HT-29 (cell line): Measurements from ENCODE around the gene TAOK1. TPM values are rescaled to one million over a fixed set of nuclear protein-coding genes. Genes with fewer than 3 reads are reported as not detected.

Source experiments
- DNase-seq: peaks from one replicate; pipeline ENCODE4 v3.0.0-alpha.2; 2015; ENCODE audit warnings: low spot score
- total RNA-seq: library from RNA; depleted of rRNA; stranded (reverse); fragments of >200 nt; shearing (Covaris generic); gene quantifications from 2 replicates; pipeline ENCODE4 v1.2.3, GENCODE V29; 2014

The TAOK1 gene
- total RNA-seq, 1 experiment from 2014 or later, result 25.9 TPM

DNA sequence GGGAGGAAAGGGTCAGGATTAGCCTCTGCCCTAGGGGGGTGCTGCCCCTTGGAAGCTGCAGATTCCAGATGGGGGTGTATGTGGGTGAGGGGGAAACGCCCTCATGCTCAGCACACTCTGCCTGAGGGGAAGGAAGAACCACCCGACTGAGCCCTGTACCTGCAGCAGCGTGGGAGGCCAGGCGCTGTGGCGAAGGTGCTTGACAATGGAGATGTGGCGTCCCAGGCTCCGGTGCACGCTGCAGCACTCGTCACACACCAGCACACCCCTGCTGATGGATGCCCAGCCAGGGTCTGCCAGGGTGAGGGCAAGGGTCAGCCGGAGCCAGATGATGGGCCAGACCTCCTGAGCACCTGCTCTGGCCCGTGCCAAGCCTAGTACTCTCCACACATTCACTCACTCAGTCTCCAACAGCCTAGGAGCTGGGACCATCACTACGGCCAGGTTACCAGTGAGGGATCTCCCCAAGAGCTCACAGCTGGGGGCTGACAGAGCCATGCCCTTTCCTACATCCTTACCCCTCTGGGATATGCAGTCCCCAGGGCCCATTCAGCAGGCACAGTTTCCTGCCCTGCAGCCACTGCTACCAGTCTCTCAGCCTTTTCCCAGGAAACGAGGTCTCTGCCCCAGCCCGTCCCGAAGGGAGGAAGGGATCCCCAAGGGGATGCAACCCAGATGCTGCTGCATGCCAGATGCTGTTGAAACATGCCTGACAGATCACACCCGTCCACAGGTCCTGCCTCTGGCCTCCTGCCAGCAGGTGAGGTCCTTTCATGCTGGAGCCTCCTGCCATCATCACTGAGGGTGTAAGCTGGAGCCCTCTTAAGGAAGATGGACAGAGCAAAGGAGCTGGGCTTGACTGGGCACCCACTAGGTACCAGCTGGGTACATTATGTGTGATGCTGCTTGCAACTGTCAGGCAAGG lies 193.4 kb downstream of the TAOK1 start:
- no peak for DNase-seq

DNA sequence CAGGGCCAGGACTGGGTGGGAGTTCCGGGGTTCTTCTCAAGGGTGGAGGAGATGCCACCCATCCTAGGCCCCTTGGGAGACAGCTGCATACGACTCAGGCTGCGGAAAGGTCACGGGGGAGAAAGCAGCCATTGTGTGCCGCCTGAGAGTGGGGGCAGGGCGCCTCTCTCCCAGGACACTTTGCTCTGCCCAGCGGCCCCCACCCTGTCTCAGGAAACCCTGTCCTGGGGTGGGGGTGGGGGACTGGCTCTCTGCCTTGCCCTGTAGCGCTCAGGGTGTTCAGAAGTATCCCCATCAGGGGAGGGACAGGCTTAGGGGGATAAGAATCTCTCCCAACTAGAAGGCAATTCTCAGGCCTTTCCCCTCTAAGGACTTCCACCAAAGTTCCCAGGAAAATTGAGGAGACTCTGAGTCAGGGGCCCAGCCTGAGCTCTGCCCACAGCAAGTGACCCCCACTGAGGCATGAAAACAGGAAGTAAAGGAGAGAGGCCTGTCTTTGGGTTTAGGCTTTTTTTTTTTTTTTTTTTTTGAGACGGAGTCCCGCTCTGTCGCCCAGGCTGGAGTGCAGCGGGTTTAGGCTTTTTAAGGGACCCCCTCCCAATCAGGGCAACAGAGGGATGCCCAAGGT lies 194.4 kb downstream of the TAOK1 start:
- no peak for DNase-seq

DNA sequence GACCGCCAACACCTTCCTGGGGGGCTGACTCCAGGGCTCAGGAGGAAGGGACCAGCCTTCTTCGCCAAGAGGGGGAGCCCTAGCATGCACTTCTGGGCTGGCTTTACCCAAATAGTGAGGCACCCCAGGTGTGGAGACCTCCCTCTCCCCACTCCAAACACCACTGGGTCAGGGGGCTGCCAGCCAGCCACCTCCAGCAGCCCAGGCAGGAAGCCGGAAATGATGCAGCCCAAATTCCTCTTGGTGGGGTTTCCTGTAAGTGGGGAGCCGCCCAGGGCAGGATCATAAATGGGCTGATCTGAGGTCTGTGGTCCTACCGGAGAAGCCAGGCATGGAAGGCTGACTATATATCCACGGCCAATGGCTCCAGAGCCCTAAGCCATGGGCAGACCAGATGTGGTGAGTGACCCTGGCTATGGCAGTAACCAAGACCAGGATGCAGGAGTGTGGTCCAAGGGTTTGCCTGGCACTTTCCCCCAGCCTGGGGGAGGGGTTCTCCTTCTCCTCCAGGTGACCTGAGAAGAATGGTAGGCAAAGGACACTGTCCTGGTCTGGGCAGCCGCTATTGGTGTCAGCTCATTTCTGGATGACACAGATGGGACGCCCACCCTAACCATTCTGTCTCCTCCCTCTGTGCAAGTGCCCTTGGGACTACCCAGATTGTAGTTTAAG lies 195.1 kb downstream of the TAOK1 start:
- DNase-seq, result no peak

DNA sequence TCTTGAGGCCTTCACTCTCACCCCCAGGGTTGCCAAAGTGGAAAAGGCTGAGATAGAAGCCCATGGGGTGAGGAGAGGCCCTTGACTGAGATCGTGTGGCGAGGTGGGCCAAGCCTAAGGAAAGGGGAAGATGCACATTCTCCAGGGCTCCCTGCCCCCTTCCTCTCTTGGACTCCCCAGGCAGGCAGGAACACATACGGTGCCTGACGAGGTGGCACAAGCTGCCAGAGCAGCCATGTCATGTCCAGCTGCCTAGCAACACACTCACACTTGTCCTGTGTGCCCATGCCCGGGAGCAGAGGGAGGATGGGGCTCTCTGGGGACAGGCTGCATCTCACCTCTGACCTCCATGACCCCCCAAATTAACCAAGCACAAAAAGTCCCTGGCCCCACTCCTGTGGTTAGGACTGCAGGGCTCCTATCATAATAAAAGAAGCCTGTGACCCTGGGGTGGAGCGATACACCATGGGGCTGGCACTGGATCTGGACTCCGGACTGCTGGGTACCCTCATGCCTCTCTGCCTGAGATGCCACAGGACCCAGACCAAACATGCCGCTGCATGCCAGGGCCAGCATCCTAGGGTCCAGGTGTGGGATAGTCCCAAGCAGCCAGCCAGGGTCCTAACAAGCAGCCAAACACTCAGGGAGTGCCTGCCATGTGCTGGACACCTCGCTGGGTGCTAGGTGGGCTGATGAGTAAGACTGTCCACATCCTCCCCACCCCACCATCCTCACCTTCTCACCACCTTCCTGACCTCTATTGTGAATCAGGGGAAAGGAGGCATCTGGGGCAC lies 196.7 kb downstream of the TAOK1 start:
- no peak for DNase-seq

DNA sequence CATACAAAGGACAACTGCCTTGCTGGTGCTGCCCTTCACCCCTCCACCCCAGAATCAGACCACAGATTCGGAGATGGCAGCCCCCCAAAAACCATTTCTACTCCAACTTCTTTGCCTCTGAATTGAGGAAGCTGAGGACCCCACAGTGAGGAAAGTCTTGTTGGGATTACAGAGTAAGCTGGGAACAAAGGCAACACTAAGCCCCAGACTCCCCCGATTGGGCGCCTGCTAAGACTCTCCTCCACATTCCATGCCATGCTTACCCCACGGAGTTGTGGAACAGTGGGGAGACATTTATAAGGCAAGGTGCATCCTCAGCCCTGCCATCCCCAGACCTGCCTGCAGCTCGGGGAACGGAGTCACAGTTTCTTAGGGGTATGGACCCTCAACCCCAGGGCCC lies 197.4 kb downstream of the TAOK1 start:
- no peak for DNase-seq

DNA sequence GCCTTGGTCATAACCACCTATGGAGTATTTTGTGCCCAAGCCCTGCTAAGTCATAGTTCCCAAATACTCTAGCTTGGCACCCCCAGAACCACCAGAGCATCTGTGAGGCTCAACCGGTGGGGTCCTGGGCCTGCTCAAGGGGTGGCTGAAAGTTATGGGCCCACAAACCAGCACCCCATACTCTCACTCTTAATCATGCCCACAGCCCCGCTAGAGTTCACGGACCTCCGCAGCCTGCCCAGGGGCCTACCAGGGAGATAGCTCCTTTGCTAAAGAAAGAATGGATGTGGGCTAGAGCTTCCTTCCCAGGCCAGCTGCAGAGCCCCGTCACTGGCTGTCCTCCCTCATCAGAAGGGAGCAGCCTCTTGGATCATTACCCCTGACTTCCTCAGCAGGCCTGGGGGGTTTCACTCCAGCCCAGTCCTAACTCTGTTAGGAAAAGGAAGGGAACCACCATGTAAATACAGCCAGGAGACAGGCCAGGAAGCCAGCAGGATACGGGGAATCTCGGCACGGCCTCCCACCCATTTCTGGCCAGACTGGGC lies 197.9 kb downstream of the TAOK1 start:
- DNase-seq, result no peak

DNA sequence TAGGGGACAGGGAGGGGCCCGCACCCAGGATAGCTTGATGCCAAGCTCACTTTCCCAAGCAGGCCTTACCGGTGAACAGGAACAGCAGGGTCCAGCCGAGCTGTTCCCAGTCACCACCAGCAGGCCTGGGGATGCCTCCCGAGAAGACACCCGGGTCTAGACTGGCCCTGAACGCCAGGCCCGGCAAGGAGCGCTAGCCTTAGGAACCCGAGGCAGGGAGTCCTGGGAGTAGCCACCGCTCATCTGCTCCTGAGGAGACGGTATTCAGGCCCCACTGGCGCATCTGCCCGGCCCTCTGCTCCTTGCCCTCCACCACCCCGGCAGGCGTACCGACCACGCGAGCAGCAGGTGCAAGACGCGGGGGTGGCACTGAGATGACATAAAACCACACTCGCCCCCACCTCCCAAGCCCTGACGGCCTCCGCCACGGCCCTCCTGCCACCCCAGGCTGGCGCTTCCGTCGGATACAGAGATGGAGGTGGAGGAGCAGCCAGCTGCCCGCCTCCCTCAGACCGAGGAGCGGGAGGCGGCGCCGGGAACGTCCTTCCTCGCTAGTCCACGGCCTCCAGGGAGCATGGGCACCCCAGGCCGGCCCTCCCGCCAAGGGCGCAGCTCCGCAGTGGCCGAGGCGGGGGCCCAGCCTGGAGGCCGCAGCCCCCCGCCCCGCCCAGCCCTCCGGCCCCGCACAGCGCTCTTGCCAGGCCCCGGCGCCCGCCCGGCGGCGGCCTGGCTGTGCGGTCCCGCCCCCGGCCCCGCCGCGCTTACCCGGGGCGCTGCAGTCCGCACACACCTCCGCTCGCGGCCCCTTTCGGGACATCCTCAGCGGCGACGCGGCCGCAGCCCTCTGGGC lies 198.6 kb downstream of the TAOK1 start:
- DNase-seq, result peak; percentile 46

DNA sequence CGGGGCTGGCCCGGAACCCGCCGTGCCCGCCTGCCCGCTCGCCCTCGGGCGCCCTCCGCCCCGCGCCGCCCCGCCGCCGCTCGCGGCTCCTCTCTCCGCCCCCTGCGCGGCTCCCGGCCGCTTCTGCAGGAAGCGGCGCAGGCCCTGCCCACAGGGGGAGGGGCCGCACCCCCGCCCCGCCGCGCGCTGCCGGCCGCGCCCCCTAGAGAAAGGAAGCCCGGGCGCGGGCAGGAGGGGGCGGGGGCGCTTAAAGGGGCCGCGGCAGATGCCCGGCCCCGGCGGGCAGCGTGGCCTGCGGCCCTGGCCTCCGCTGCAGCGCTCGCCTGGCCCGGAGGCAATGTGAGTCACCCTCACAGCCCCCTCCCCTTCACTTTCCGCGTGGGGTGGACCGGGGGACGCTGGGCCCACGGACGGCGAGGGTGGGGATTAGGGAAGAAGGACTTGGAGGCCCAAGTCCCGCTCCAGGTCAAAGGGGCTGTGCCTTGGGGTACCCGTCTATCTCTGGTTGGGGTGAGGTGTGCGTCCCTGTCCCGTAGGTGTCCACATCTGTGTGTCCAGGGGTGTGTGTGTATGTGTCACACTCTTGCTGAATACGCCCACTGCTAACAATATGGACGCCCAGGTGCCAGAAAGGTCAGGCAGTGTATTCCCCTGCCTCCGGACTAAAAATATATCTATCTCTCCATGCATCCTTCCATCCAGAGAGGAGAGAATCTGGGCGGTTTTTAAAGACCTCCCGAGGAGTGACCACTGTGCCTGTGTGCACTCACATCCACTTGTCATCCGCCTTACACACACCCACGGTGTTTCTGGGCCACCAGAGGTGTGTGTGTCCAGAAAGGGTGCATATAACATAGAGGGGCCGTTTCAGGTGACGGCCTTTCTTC lies 199.6 kb downstream of the TAOK1 start, which contains the start of gene GIT1:
TSS of gene GIT1 (minus strand) at position 125 of the 887 bp plus-strand sequence. CDS start 270 bp downstream, outside the sequence.
- DNase-seq, result peak; percentile 88

DNA sequence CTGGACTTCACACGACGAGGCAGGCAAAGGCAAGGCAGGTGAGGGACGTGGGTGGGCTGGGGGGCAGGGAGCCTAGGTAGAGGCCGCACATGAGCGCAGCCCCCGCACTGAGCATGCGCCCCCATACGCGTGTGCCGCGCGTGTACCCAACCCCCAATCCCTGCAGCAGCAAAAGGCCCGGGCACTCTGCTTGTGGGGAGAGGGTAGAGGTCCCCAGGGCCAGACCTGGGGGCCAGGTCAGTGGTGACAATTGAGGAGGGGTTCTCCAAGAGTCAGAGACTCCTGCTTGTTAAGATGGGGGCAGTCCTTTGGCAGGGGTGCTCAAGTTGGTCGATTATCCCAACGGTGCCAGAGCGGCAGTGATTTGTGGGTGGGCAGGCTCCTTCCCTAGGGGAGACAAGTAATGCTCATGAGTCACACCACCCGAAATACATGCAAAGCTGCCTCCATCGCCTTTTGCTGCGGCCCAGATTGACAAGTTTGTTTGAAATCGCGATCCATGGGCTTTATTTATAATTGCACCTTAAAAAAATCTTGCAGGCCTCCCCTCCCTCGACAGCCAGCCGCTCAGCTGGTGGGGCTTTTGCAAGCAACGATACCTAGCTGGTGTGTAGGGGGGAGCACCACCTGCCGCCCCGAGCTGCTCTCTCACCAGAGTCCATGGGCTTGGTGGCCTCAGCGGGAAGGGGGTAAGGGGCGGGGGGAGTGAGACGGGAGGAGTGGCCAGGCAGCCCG lies 200.4 kb downstream of the TAOK1 start:
- DNase-seq, result peak; percentile 10

DNA sequence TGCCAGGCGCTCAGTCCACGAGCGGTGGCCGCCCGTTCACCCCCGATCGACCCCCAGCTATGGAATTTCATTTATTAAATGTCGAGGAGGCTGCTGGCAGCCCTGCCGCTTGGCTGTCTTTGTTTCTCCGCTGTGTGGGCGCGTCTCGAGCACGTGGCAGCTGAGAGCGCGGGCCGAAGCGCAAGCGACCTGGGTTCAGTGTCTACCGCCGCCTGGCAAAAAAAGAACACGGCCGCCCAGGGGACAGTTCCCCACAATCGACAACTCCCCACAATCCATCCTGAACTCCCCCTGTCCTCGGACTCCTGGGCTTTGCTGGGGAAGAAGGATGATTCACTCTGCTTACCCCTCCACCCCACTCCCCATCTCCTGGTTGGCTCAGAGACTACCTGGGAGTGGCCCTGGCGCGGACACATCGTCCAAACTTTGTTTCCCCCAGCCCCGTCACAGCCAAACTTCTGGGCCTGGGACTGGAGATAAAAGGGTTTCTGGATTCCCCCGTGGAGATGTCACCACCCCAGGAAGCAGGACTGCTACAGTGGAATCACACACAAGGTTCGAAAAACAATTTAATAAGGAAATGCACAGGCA lies 201.1 kb downstream of the TAOK1 start:
- no peak for DNase-seq

DNA sequence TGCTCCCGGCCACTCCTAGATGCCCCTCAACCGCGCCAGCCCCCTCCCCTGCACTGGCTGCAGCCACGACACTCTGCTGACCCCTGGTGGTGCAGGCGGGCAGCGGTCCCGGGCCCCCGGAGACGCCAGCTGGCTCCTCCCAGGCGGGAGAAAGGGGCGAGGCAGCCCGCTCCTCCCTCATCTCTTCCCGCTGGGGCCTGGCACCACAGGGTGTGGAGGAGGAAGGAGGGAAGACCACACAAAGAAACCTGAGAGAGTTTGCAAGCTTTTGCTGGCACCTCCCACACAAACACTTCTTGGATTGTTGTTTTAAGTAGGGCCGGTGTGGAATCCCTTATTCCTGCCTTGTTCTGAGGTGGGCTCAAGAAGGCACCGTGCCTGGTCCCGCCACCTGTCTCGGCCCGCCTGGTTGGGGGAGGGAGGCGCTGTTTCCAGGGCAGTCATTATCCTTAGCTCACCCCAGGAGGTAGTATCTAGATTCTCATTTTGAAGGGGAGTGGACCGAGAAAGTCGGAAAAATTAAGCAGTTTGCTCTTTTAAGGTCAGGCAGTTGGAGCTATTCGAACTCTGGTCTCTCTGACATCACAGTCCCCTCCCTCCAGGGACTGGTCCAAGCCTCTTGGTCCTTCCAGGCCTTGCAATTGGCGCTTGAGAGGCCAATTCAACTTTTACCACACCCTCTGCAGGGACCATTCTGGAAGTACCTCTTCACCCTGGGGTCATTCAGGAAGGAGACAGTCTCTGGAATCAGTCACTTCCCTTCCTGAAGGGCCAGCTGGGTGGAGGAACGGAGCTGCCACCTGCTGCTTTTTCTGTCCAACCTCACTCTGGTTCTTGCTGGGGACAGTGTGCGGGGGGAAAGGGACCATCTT lies 201.8 kb downstream of the TAOK1 start:
- peak; percentile 90 for DNase-seq

DNA sequence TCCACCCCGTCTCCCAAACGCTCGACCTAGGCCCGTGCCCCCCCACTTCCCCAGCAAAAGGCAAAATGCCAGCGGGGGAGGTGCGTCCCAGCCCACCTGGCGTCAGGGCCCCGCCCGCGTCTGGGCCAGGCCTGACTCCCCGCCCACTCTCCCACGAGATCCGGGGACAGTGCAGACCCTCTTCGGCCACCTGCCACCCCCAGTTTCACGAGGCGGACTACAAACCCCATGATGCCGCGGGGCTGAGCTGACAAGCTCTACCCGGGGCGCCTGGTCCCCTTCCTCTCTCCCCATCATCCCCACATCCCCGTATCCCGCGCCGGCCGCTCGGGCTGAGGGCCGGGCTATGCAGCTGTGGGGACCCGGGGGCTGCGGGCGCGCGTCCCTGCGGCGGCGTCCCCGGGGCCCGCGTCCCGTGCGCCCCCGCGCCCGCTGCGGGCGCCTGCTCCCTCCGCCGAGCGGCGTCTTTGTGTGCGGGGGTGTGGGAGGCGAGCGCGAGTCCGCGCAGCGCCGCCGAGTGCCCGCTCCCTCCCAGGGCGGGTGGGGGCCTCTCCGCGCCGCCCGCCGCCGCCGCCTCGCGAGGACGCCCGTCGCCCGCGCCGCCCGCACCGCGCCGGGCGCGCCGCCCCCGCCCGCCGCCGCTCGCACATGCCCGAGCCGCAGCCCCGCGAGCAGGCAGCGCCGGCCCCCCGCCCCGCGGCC lies 202.8 kb downstream of the TAOK1 start, which contains the start of gene ANKRD13B:
TSS of gene ANKRD13B (plus strand) at position 283 of the 702 bp plus-strand sequence. CDS start 490 bp downstream, outside the sequence.
- DNase-seq, result peak; percentile 13

DNA sequence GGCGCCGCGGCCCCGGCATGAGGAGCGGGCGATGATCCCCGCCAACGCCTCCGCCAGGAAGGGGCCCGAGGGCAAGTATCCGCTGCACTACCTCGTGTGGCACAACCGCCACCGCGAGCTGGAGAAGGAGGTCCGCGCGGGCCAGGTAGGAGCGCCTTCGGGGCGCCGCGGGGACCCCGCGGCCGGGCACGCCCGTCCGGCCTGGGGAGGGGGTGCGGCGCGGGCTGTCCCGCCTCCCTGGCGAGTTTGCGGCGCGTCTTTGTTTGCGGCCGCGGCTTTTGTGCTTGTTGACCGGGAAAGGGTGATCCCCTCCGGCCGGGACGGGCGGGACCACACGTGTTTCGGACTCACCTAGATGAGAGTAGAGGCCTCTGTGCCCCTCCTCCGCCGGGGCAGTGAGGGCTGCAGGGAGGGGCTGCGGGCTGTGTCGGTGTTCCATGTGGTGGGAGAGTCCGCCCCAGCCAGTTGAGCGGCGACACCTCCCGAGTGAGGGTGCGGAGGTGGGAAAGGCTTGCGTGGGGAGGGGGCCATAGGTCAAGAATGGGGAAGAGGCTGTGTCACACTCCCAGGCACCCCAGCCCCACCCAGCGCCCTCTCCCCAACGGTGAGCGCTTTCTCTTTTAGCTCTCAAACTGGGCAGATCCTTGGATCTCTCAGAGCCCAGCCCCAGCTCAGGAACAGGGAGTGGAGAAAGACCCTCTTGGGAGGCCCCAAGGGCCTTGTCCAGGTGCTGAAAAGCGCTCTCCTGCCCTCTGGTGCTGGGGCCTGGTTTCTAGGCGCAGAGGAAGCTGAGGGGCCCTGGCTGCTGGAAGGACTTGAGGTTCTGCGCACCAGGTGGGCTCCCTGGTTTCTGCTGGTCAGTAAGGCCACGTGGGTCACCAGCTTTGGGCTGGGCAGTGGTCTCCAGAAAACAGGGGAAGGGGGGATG lies 203.7 kb downstream of the TAOK1 start:
- peak; percentile 45 for DNase-seq

DNA sequence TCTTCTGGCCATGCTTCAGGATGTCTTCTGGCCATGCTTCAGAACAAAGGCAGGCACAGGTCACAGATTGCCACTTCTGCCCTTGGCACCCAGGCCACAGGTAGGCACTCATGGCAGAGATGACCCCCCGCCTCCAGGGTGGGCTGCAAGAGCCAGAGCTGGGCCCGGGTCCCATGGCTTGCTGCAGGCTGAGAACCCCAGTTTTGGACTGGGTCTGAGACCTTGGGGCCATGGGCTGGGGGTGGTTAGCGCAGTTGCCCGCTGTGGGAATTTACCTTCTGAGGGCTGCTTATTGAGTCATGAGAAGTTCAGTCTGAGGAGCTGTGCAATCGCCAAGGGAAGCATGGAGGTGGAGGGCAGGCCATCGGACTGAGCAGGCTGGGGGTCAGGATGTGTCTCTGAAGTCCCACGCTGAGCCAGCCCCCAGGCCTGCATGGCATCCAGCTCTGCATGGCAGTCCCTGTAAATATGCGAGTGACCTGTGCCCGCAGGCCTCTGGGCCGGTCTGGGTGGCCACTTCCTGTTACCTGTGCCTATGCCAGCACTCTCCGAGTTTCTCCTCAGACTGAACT lies 204.4 kb downstream of the TAOK1 start:
- no peak for DNase-seq
